ENCODE measurements around the gene RIF1. TPM values are rescaled to one million over a fixed set of nuclear protein-coding genes. Genes with fewer than 3 reads are reported as not detected.

RIF1 gene, protein sequence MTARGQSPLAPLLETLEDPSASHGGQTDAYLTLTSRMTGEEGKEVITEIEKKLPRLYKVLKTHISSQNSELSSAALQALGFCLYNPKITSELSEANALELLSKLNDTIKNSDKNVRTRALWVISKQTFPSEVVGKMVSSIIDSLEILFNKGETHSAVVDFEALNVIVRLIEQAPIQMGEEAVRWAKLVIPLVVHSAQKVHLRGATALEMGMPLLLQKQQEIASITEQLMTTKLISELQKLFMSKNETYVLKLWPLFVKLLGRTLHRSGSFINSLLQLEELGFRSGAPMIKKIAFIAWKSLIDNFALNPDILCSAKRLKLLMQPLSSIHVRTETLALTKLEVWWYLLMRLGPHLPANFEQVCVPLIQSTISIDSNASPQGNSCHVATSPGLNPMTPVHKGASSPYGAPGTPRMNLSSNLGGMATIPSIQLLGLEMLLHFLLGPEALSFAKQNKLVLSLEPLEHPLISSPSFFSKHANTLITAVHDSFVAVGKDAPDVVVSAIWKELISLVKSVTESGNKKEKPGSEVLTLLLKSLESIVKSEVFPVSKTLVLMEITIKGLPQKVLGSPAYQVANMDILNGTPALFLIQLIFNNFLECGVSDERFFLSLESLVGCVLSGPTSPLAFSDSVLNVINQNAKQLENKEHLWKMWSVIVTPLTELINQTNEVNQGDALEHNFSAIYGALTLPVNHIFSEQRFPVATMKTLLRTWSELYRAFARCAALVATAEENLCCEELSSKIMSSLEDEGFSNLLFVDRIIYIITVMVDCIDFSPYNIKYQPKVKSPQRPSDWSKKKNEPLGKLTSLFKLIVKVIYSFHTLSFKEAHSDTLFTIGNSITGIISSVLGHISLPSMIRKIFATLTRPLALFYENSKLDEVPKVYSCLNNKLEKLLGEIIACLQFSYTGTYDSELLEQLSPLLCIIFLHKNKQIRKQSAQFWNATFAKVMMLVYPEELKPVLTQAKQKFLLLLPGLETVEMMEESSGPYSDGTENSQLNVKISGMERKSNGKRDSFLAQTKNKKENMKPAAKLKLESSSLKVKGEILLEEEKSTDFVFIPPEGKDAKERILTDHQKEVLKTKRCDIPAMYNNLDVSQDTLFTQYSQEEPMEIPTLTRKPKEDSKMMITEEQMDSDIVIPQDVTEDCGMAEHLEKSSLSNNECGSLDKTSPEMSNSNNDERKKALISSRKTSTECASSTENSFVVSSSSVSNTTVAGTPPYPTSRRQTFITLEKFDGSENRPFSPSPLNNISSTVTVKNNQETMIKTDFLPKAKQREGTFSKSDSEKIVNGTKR (N-terminal part only)
- 108 TPM for total RNA-seq
- polyA plus RNA-seq = 6.3 TPM

GRCh38 chr2:151409601-151410484 is at the start of gene RIF1:
TSS of gene RIF1 (plus strand) at chr2:151409902. CDS start at chr2:151410424, 522 bp downstream.
- DNase-seq (ENCODE audit: extremely low spot score) = peak; percentile 82
- Histone ChIP-seq H3K4me3 (ENCODE audit: low read depth, low read length) (peak within 1 kb of the TSS; percentile 76), H3K4me1 (ENCODE audit: insufficient read depth) (no peaks in the 10 kb centered on the region), H3K27ac (ENCODE audit: low read depth) (peak within 1 kb of the TSS; percentile 95), H3K36me3 (ENCODE audit: insufficient read depth) (peaks cover 2% of the 10 kb centered on the region)
- under 1% methylated on average over 65 of the region's 65 CpGs for WGBS

GRCh38 chr2:151361674-151362370 is 47.9 kb upstream of the RIF1 start:
- Histone ChIP-seq H3K4me1 (ENCODE audit: insufficient read depth) (no peaks in the 10 kb centered on the region), H3K27ac (ENCODE audit: low read depth) (no peak overlapping the region), H3K4me3 (ENCODE audit: low read depth, low read length) (no peak overlapping the region), H3K36me3 (ENCODE audit: insufficient read depth) (no peaks in the 10 kb centered on the region)
- no peak for DNase-seq (ENCODE audit: extremely low spot score)
- 86% methylated on average over 3 of the region's 3 CpGs for WGBS

DNA sequence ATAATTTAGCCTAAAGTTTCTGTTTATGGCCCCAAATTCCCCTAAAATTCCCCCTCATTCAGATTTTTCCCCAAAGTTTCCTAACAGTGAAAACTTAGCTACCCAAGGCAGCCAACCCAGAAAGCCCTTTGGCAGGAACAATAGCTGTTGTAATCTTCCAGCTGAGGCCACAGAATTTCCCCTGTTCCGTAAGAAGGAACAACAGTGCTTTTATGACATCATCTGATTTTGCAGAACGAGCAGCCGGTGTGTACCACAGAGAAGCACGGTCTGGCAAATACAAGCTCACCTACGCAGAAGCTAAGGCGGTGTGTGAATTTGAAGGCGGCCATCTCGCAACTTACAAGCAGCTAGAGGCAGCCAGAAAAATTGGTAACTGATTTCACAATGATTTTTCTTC is 46.0 kb upstream of the RIF1 start:
- H3K27ac ChIP-seq (ENCODE audit: low read depth) = no peak overlapping the region

GRCh38 chr2:151367571-151367970 is 42.1 kb upstream of the RIF1 start:
- no peaks in the 10 kb centered on the region for H3K36me3 ChIP-seq (ENCODE audit: insufficient read depth)
- no peak for DNase-seq (ENCODE audit: extremely low spot score)
- H3K4me1 ChIP-seq (ENCODE audit: insufficient read depth) = no peaks in the 10 kb centered on the region
- no peak overlapping the region for H3K4me3 ChIP-seq (ENCODE audit: low read depth, low read length)
- 89% methylated on average over 2 of the region's 2 CpGs for WGBS
- H3K27ac ChIP-seq (ENCODE audit: low read depth) = no peak overlapping the region

More for the DNA sequence above, 46.0 kb upstream of the RIF1 start:
- Histone ChIP-seq H3K36me3 (ENCODE audit: insufficient read depth) (no peaks in the 10 kb centered on the region), H3K4me1 (ENCODE audit: insufficient read depth) (no peaks in the 10 kb centered on the region), H3K4me3 (ENCODE audit: low read depth, low read length) (no peak overlapping the region)
- 64% methylated on average over 8 of the region's 8 CpGs for WGBS
- DNase-seq (ENCODE audit: extremely low spot score) = no peak

GRCh38 chr2:151374436-151374835 is 35.3 kb upstream of the RIF1 start:
- H3K27ac ChIP-seq (ENCODE audit: low read depth) = no peak overlapping the region
- no peaks in the 10 kb centered on the region for H3K4me1 ChIP-seq (ENCODE audit: insufficient read depth)
- WGBS = 23% methylated on average over 3 of the region's 3 CpGs
- no peaks in the 10 kb centered on the region for H3K36me3 ChIP-seq (ENCODE audit: insufficient read depth)
- DNase-seq (ENCODE audit: extremely low spot score) = peak; percentile 17
- H3K4me3 ChIP-seq (ENCODE audit: low read depth, low read length) = no peak overlapping the region

- DNase-seq (ENCODE audit: extremely low spot score) = no peak
- WGBS = 84% methylated on average over 4 of the region's 4 CpGs
- Histone ChIP-seq H3K27ac (ENCODE audit: low read depth) (no peak overlapping the region), H3K4me1 (ENCODE audit: insufficient read depth) (no peaks in the 10 kb centered on the region), H3K4me3 (ENCODE audit: low read depth, low read length) (no peak overlapping the region), H3K36me3 (ENCODE audit: insufficient read depth) (no peaks in the 10 kb centered on the region)
Measured at GRCh38 chr2:151379169-151379568, 30.5 kb upstream of the RIF1 start.

DNA sequence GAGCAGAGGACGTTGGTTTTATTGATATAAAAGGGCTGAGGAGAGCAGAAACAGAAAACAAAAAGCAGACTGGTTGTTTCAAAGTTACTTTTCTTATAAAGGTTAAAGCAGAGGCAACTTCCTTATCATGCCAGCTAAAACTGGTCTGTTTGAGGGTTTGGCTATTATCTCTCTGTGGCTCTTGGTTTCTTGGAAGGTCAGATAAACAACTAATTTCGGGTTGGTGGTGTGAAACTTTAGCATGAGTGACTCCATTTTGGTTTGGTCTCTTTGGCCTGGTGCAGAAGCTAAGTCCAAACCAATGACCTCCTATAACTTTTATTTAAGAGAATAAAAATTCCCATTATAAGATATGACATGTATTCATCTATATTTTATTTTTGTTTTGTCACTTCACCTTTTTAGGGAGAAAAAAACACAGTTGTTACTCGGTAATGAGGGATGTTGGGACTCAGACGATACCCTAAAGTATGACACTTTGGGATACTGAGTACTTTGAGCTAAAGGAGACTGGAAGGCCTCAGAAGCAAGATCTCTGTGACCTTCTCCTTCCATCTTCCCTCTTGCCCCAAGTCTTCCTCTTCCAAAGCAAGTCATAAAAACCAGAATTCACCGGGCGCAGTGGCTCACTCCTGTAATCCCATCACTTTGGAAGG is 29.0 kb upstream of the RIF1 start:
- Histone ChIP-seq H3K4me3 (ENCODE audit: low read depth, low read length) (no peak overlapping the region), H3K4me1 (ENCODE audit: insufficient read depth) (no peaks in the 10 kb centered on the region), H3K36me3 (ENCODE audit: insufficient read depth) (no peaks in the 10 kb centered on the region), H3K27ac (ENCODE audit: low read depth) (no peak overlapping the region)
- DNase-seq (ENCODE audit: extremely low spot score) = no peak
- 75% methylated on average over 6 of the region's 6 CpGs for WGBS

DNA sequence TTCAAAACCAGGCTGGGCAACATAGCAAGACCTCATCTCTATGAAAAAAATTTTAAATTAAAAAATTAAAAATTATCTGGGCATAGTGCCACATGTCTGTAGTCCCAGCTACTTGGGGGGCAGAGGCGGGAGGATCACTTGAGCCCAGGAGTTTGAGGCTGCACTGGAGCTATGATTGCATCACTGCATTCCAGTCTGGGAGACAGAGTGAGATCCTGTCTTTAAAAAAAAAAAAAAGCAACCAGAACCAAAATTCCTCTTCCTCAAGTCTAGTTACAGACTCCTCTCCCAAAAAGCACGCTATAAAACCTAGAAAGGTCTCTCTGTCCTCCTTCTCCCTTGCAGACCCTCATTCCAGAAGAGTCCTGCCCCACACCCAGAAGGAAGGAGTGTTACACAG is 28.4 kb upstream of the RIF1 start:
- H3K36me3 ChIP-seq (ENCODE audit: insufficient read depth) = no peaks in the 10 kb centered on the region
- 80% methylated on average over 2 of the region's 2 CpGs for WGBS
- no peaks in the 10 kb centered on the region for H3K4me1 ChIP-seq (ENCODE audit: insufficient read depth)
- no peak overlapping the region for H3K27ac ChIP-seq (ENCODE audit: low read depth)
- no peak for DNase-seq (ENCODE audit: extremely low spot score)
- no peak overlapping the region for H3K4me3 ChIP-seq (ENCODE audit: low read depth, low read length)

DNA sequence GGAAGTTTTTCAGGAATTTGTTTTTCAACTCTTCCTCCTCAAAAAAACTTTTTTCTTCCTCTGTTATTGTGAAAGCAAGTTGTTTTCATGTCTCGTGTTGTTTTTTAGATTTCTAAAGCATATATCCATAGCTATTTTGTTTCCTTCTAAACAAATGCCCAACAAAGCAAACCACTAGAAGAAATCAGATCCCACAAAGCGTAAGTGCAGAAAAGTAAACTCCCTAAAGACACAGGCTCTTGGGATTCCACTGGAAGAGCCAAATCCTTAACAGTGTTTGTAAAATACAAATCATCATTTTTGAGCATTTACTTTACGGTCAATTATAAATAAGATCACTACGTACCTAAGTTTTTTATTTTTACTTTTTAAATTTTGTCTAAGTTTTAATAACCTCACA is 21.7 kb upstream of the RIF1 start:
- no peak overlapping the region for H3K4me3 ChIP-seq (ENCODE audit: low read depth, low read length)
- H3K4me1 ChIP-seq (ENCODE audit: insufficient read depth) = no peaks in the 10 kb centered on the region
- no peak overlapping the region for H3K27ac ChIP-seq (ENCODE audit: low read depth)
- no peak for DNase-seq (ENCODE audit: extremely low spot score)
- 85% methylated on average over 4 of the region's 4 CpGs for WGBS
- H3K36me3 ChIP-seq (ENCODE audit: insufficient read depth) = no peaks in the 10 kb centered on the region

GRCh38 chr2:151391436-151391835 is 18.3 kb upstream of the RIF1 start:
- Histone ChIP-seq H3K36me3 (ENCODE audit: insufficient read depth) (no peaks in the 10 kb centered on the region), H3K4me3 (ENCODE audit: low read depth, low read length) (no peak overlapping the region), H3K27ac (ENCODE audit: low read depth) (no peak overlapping the region), H3K4me1 (ENCODE audit: insufficient read depth) (no peaks in the 10 kb centered on the region)
- WGBS = 71% methylated on average over 2 of the region's 2 CpGs
- no peak for DNase-seq (ENCODE audit: extremely low spot score)

GRCh38 chr2:151394509-151394908 is 15.2 kb upstream of the RIF1 start:
- WGBS = 73% methylated on average over 4 of the region's 4 CpGs
- DNase-seq (ENCODE audit: extremely low spot score) = no peak
- Histone ChIP-seq H3K4me1 (ENCODE audit: insufficient read depth) (no peaks in the 10 kb centered on the region), H3K27ac (ENCODE audit: low read depth) (no peak overlapping the region), H3K36me3 (ENCODE audit: insufficient read depth) (no peaks in the 10 kb centered on the region), H3K4me3 (ENCODE audit: low read depth, low read length) (no peak overlapping the region)

Data from urinary bladder (tissue), 4 donors.